GM18873 (cell line): ENCODE results near the gene IFT122.
"Not testable (repeated sequence)": the region's sequence is repeated elsewhere in the genome, so short reads cannot be mapped to it uniquely, and the experiment has no call there.

ENCODE experiments used
- ATAC-seq: cut with Tn5 transposase; IDR thresholded peaks from one replicate; pipeline ENCODE4 v1.9.1; 2021; ENCODE audit warnings: mild to moderate bottlenecking, moderate library complexity, moderate number of reproducible peaks; ENCODE audit not compliant: unreplicated experiment, low FRiP score

The IFT122 gene, protein sequence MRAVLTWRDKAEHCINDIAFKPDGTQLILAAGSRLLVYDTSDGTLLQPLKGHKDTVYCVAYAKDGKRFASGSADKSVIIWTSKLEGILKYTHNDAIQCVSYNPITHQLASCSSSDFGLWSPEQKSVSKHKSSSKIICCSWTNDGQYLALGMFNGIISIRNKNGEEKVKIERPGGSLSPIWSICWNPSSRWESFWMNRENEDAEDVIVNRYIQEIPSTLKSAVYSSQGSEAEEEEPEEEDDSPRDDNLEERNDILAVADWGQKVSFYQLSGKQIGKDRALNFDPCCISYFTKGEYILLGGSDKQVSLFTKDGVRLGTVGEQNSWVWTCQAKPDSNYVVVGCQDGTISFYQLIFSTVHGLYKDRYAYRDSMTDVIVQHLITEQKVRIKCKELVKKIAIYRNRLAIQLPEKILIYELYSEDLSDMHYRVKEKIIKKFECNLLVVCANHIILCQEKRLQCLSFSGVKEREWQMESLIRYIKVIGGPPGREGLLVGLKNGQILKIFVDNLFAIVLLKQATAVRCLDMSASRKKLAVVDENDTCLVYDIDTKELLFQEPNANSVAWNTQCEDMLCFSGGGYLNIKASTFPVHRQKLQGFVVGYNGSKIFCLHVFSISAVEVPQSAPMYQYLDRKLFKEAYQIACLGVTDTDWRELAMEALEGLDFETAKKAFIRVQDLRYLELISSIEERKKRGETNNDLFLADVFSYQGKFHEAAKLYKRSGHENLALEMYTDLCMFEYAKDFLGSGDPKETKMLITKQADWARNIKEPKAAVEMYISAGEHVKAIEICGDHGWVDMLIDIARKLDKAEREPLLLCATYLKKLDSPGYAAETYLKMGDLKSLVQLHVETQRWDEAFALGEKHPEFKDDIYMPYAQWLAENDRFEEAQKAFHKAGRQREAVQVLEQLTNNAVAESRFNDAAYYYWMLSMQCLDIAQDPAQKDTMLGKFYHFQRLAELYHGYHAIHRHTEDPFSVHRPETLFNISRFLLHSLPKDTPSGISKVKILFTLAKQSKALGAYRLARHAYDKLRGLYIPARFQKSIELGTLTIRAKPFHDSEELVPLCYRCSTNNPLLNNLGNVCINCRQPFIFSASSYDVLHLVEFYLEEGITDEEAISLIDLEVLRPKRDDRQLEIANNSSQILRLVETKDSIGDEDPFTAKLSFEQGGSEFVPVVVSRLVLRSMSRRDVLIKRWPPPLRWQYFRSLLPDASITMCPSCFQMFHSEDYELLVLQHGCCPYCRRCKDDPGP

GRCh38 chr3:129439817-129440617 lies at the start of gene IFT122, which contains the start of gene MBD4:
Gene IFT122, plus strand, starts transcription at chr3:129440224. Its CDS starts 107 bp downstream, at chr3:129440331.
Gene MBD4, minus strand, starts transcription at chr3:129439948. Its CDS starts 115 bp downstream, at chr3:129439833.
- peak; percentile 90 for ATAC-seq

- ATAC-seq = not testable (repeated sequence)
These were observed 48.4 kb upstream of the IFT122 start for GRCh38 chr3:129391583-129391982.

DNA sequence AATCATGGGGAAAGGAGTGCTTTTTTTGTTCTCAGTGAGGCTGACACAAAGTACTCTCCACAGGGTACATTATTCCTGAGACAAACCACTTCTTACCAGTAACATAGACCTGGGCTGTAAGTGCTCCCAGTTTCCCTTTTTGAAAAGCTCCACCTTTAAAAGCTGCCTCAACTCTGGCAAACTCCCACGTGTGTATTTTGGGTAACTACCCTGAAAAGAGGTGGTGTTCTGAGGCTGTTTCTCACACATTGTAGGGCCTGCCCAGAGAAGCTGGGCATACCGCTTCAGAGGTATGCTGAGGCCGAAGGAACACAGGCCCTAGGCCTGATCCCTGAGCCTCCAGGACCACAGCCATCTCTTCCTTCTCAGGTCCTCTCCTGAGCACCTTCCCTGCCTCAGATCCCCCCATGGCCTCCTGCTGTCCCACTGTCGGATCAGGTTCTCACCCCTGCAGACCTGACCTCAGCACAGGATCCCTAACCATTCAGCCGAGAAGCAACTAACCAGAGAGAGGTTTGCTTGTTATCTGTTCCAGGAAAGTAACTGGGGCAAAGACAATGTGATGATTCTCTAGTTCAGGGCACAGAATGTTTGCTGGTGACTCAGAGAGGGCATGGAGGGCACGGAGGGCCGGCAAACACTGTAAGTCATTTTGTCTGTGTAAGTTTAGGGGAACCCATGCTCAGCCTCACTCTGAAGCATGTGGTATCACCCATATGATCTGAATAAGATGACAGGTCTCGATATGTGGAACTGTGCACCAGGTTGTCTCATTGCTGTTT lies 47.7 kb upstream of the IFT122 start:
- not testable (repeated sequence) for ATAC-seq

DNA sequence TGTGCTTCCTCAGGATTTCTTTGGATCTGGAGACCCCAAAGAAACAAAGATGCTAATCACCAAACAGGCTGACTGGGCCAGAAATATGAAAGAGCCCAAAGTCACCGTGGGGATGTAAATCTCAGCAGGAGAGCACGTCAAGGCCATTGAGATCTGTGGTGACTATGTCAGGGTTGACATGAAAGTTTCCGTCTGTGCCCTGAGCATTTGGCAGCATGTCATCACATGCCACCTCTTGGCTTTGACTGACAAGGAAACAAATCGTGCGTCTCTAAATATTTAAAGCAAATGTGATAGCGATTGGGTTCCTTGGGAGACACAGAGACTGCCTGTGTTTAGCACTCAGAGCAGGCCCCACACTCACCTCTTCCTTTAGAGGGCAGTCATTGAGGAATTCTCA lies 46.8 kb upstream of the IFT122 start:
- ATAC-seq = no peak

- not testable (repeated sequence) for ATAC-seq
These were observed 46.1 kb upstream of the IFT122 start for GRCh38 chr3:129393760-129394564.

DNA sequence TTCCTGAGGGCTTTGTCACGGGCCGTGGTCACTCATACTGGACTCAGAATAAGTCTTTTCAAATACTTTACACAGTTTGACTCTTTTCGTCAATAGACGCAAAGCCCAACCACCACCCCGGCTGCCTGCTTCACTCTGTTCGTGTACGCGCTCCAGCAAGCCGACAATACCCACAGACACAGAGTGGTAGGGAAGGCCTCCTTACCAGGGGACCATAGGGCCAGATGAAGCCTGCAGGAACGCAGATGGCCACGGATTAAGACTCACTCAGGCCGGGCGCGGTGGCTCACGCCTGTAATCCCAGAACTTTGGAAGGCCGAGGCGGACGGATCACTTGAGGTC lies 41.2 kb upstream of the IFT122 start:
- peak; percentile 11 for ATAC-seq

GRCh38 chr3:129399145-129399894 lies 40.7 kb upstream of the IFT122 start:
- peak; percentile 77 for ATAC-seq

DNA sequence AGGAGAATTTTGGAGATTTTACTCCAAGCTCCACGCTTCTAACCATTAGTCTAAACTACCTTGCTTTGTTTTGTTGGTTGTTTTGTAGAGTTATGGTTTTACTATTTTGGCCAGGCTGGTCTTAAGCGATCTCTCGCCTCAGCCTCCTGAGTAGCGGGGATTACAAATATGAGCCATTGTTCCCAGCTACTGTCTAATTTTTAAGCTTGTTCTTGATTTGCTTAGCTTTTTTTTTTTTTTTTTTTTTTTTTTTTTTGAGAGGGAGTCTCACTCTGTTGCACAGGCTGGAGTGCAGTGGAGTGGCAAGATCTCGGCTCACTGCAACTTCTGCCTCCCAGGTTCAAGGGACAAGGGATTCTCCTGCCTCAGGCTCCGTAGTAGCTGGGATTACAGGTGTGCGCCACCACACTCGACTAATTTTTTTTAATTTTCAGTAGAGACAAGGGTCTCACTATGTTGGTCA lies 40.1 kb upstream of the IFT122 start:
- ATAC-seq = no peak

DNA sequence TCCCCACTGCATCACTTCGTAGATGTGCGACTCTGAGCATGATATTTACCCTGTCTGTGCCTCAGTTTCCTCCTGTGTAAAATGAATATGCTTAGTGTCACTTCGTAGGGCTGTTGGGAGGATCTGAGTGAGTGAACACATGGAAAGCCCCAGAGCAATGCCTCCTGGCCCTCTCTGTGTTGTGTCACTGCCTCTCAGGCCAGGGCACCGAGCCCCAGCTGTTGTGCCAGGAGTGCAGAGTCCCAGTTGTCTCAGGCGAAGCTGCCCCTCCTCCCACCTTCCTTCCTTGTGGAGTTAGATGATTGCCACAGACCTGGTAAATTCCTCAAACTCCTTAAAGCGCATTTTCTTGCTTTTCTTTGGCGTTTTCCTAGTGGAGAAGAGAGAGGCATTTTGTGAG lies 37.8 kb upstream of the IFT122 start:
- no peak for ATAC-seq

DNA sequence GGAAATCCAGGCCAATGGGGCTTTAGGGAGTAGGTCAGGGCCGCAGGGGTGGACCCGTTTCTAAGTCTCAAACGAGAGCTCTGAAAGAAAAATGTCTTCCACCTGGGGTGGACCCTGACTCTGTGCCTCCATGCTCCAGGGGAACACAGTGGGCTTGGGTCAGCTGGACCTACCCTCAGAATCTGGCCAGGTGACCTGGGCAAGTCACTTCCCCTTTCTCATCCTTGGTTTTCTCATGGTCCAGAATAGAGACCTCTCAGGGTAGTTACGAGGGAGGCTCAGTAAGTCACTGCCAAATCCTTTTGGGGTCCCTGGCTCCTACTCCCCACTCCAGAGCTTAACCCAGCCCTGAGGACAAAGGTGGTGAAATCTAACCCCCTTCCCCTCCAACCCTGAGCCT lies 37.4 kb upstream of the IFT122 start:
- ATAC-seq = no peak

DNA sequence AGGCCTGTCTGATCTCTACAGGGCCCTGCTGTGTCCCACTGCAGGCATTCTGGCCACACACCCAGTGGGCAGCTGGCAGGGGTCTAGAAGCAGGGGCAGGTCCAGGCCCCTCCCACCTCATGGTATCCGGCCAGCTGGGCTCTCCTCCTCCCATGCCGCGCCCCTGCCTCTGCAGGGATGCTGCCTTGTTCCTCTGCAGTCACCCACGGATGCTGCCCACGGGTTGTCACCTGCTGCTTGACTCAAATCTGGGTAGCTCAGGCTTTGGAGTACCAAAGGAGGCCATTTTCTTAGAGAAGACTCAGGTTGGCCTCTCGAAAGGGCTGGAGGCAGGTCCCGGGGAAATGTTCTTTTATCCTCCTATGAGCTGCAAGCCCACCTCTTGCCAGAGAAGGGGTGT lies 36.6 kb upstream of the IFT122 start:
- ATAC-seq = no peak

DNA sequence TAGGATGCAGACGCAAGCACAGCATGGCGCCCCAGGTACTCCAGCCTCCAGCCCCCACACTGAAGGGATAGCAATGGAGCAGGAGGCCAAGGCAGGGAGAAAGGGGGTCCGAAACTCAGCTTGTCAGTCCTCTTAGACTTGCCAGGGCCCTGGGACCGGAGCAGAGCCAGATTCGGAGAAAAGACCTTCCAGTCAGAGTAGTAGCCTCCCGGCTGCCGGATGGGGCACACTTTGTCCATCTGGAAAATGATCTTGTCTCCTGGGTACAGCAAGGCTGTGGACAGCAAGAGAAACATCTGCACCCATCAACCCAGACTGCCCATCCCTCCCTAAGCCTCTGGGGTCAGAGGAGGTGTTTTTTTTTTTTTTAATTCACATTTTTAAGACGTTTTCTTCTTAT lies 35.9 kb upstream of the IFT122 start:
- no peak for ATAC-seq

- no peak for ATAC-seq
These were observed 35.4 kb upstream of the IFT122 start for GRCh38 chr3:129404610-129405009.

GRCh38 chr3:129409541-129409940 lies 30.5 kb upstream of the IFT122 start:
- no peak for ATAC-seq

- ATAC-seq = no peak
These were observed 29.1 kb upstream of the IFT122 start for GRCh38 chr3:129410971-129411370.

- ATAC-seq = no peak
These were observed 27.4 kb upstream of the IFT122 start for GRCh38 chr3:129412542-129413198.

DNA sequence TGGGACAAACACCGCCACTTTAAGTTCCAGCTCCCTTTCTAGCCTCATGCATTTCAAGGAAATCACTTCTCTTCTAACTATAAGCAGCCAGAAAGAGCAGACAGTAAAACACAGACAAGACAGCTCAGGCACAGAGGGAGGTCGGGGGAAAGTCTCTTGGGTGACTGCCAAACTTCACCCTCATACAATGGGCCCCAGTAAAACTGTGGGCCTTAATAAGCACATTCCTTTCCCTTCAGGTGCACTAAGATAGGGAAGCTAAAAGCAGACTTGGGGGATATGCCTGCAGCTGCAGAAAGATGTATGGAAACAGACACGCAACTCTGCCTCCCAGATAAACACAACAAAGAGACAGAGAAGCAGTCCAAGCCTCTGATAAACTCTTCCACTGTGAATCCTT lies 26.8 kb upstream of the IFT122 start:
- not testable (repeated sequence) for ATAC-seq
